Fibroblast of villous mesenchyme (primary cell): ENCODE results near the gene TMEM213. TPM values are rescaled to one million over a fixed set of nuclear protein-coding genes. Genes with fewer than 3 reads are reported as not detected.

Source experiments
- DNase-seq: peaks from one replicate; pipeline ENCODE4 v3.0.0-alpha.2; 2010; ENCODE audit warnings: low read depth
- H3K4me3 ChIP-seq: 2 replicates; pipeline ENCODE4 v1.5.1; 2011; ENCODE audit warnings: low read depth, mild to moderate bottlenecking, low read length
- total RNA-seq: library from RNA; depleted of rRNA; stranded (reverse); fragments of >200 nt; gene quantifications from 2 replicates; pipeline ENCODE4 v1.2.3, GENCODE V29; 2012
- TF ChIP-seq, protein P1 (sequence below): IDR thresholded peaks from 2 replicates; pipeline ENCODE4 v1.5.1; 2012; ENCODE audit warnings: low read depth, mild to moderate bottlenecking, low read length; ENCODE audit not compliant: insufficient read depth

Gene TMEM213
- total RNA-seq, 1 donor: not detected

- no peak overlapping the region for H3K4me3 ChIP-seq
- TF ChIP-seq, protein P1, sequence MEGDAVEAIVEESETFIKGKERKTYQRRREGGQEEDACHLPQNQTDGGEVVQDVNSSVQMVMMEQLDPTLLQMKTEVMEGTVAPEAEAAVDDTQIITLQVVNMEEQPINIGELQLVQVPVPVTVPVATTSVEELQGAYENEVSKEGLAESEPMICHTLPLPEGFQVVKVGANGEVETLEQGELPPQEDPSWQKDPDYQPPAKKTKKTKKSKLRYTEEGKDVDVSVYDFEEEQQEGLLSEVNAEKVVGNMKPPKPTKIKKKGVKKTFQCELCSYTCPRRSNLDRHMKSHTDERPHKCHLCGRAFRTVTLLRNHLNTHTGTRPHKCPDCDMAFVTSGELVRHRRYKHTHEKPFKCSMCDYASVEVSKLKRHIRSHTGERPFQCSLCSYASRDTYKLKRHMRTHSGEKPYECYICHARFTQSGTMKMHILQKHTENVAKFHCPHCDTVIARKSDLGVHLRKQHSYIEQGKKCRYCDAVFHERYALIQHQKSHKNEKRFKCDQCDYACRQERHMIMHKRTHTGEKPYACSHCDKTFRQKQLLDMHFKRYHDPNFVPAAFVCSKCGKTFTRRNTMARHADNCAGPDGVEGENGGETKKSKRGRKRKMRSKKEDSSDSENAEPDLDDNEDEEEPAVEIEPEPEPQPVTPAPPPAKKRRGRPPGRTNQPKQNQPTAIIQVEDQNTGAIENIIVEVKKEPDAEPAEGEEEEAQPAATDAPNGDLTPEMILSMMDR: no peak
- DNase-seq: no peak
Measured at GRCh38 chr7:138834583-138834982, 36.8 kb downstream of the TMEM213 start.

DNA sequence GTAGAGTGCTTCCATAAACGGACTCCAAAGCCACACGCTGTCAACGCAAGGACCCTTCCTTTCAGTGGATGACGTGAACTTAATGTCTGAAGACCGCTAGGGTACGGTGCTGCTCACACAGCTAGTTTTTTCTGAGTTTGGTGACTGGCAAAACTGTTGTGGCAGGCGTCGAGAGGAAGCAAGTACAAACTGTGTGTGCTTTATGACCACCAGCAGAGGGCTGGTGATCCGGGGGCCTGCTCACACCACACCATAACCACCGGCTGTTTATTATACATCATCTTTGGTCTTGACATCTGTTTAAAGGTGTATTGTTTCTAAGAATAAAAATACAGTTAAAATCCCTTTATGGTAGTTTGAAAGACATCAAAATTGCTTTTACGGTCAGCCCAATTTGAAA lies 37.3 kb downstream of the TMEM213 start:
- no peak overlapping the region for H3K4me3 ChIP-seq
- no peak for DNase-seq
- TF ChIP-seq, protein P1: no peak

GRCh38 chr7:138837627-138838026 lies 39.8 kb downstream of the TMEM213 start:
- TF ChIP-seq, protein P1: no peak
- H3K4me3 ChIP-seq: no peak overlapping the region
- DNase-seq: no peak

- no peak overlapping the region for H3K4me3 ChIP-seq
- TF ChIP-seq, protein P1: no peak
- DNase-seq: no peak
Measured at GRCh38 chr7:138838166-138838565, 40.4 kb downstream of the TMEM213 start.

- no peak overlapping the region for H3K4me3 ChIP-seq
- DNase-seq: peak; percentile 71
- TF ChIP-seq, protein P1: no peak
Measured at GRCh38 chr7:138842111-138842510, 44.3 kb downstream of the TMEM213 start.

DNA sequence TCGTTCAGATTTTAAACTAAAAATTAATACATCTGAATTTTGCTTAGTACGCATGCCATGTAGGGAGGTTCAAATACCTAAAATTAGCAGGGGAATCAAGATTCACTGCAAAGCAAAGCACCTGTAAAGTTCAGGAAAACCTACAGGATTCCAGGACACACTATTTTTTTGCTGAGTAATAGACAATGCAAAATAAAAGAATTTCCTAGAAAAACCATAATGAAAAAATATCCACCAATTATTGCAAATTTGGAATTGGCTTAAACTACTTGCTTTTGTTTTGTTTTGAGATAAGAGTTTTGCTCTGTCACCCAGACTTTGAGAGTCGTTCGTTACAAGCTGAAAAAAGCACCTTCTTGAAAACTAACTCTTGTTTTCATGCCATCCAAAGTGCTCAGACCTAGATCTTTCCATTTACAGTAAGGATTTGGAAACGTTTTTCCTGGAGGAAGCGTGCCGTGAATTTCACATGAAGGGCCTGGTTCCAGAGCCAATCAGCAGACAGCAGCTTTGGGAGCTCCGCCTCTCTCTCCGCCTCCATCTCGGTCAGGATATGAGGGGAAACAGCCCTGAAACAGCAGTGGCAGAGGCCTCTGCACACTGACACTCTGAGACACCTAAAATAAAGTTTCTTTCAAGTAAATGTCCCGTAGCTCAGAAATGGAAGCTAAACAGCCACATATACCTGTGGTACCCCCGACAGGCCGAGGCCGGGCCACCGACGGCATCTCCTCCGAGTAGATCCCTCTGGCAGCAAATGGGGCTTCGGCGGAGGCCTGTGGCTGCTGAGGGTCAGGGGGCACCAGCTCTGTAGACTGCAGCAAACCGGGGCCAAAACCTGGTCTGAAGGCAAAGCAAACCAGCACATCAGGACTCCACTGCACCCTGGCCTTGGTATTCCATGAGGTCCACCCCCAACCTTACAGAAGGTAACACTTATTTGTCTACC lies 46.1 kb downstream of the TMEM213 start:
- TF ChIP-seq, protein P1: no peak
- DNase-seq: no peak
- no peak overlapping the region for H3K4me3 ChIP-seq
